Stimulated activated CD8-positive, alpha-beta memory T cell treated with anti-CD3 and anti-CD28 coated beads, Interleukin-4, amount 100 ng/mL, for 48 hours (primary cell): ENCODE measurements around the gene ALK.

Experiments
- DNase-seq: peaks from one replicate; pipeline ENCODE4 v3.0.0-alpha.2; 2020

The ALK gene

GRCh38 chr2:29603341-29603740, 318.0 kb downstream of the ALK start:
- DNase-seq: no peak

- DNase-seq: no peak
Observed at GRCh38 chr2:29601872-29602271, 319.5 kb downstream of the ALK start.

GRCh38 chr2:29601321-29601720, 320.1 kb downstream of the ALK start:
- no peak for DNase-seq

- no peak for DNase-seq
Observed at GRCh38 chr2:29599946-29600345, 321.4 kb downstream of the ALK start.

GRCh38 chr2:29598978-29599377, 322.4 kb downstream of the ALK start:
- DNase-seq: no peak

- no peak for DNase-seq
Observed at GRCh38 chr2:29597035-29597434, 324.4 kb downstream of the ALK start.

- no peak for DNase-seq
Observed at GRCh38 chr2:29596584-29596983, 324.8 kb downstream of the ALK start.

- no peak for DNase-seq
Observed at GRCh38 chr2:29591600-29591999, 329.8 kb downstream of the ALK start.

- DNase-seq: no peak
Observed at GRCh38 chr2:29590211-29590610, 331.2 kb downstream of the ALK start.

GRCh38 chr2:29589440-29590103, 331.8 kb downstream of the ALK start:
- DNase-seq: no peak

GRCh38 chr2:29587402-29588190, 333.8 kb downstream of the ALK start:
- DNase-seq: no peak

GRCh38 chr2:29586919-29587318, 334.5 kb downstream of the ALK start:
- DNase-seq: no peak

- DNase-seq: no peak
Observed at GRCh38 chr2:29583548-29584156, 337.7 kb downstream of the ALK start.

- DNase-seq: no peak
Observed at GRCh38 chr2:29583104-29583503, 338.3 kb downstream of the ALK start.

GRCh38 chr2:29582062-29582461, 339.3 kb downstream of the ALK start:
- DNase-seq: no peak

GRCh38 chr2:29580223-29580622, 341.2 kb downstream of the ALK start:
- DNase-seq: no peak

- DNase-seq: no peak
Observed at GRCh38 chr2:29579495-29580169, 341.8 kb downstream of the ALK start.

GRCh38 chr2:29578084-29578598, 343.2 kb downstream of the ALK start:
- DNase-seq: no peak

GRCh38 chr2:29576231-29576630, 345.2 kb downstream of the ALK start:
- no peak for DNase-seq

- no peak for DNase-seq
Observed at GRCh38 chr2:29575370-29575890, 346.0 kb downstream of the ALK start.

- DNase-seq: no peak
Observed at GRCh38 chr2:29573612-29574011, 347.8 kb downstream of the ALK start.

- no peak for DNase-seq
Observed at GRCh38 chr2:29573147-29573546, 348.2 kb downstream of the ALK start.

- DNase-seq: no peak
Observed at GRCh38 chr2:29570539-29570938, 350.8 kb downstream of the ALK start.
